DOHH2 (cell line): Measurements from ENCODE around the gene AIRE.

ENCODE experiments used
- H3F3A ChIP-seq: fragments of 200-600 bp; sonication (generic), shearing (Covaris generic); 2 replicates; pipeline ENCODE4 v1.6.0; 2016; ENCODE audit warnings: antibody characterized with exemption, mild to moderate bottlenecking; ENCODE audit not compliant: control insufficient read depth, insufficient read depth
- H3K27ac ChIP-seq: fragments of 200-600 bp; sonication (generic); 2 replicates; pipeline ENCODE4 v1.5.1; 2014; ENCODE audit warnings: low read depth, mild to moderate bottlenecking, low read length, moderate library complexity
- H3K27me3 ChIP-seq: fragments of 200-600 bp; sonication (generic); 2 replicates; pipeline ENCODE4 v1.6.1; 2014; ENCODE audit warnings: mild to moderate bottlenecking, low read length, mixed read lengths; ENCODE audit not compliant: control insufficient read depth
- H3K36me3 ChIP-seq: fragments of 200-600 bp; sonication (generic); 2 replicates; pipeline ENCODE4 v1.6.1; 2014; ENCODE audit warnings: mild to moderate bottlenecking, low read length, moderate library complexity, mixed read lengths; ENCODE audit not compliant: control insufficient read depth
- H3K4me1 ChIP-seq: fragments of 200-600 bp; sonication (generic); 2 replicates; pipeline ENCODE4 v1.6.1; 2014; ENCODE audit warnings: mild to moderate bottlenecking, low read length, mixed read lengths; ENCODE audit not compliant: control insufficient read depth
- H3K4me2 ChIP-seq: fragments of 200-600 bp; sonication (generic); 2 replicates; pipeline ENCODE4 v1.6.0; 2014; ENCODE audit warnings: mild to moderate bottlenecking, low read length, moderate library complexity
- H3K4me3 ChIP-seq: fragments of 200-600 bp; sonication (generic); 2 replicates; pipeline ENCODE4 v1.5.1; 2014; ENCODE audit warnings: mild to moderate bottlenecking, low read length, mixed read lengths
- H3K79me2 ChIP-seq: fragments of 200-600 bp; sonication (generic); 2 replicates; pipeline ENCODE4 v1.6.1; 2014; ENCODE audit warnings: mild to moderate bottlenecking, low read length, mixed read lengths; ENCODE audit not compliant: control insufficient read depth
- H3K9me2 ChIP-seq: fragments of 200-600 bp; sonication (generic); replicated peaks from 2 replicates; pipeline ENCODE4 v1.6.1; 2014; ENCODE audit warnings: mild to moderate bottlenecking, low read length, mixed read lengths; ENCODE audit not compliant: control insufficient read depth
- H3K9me3 ChIP-seq: fragments of 200-600 bp; sonication (generic); 2 replicates; pipeline ENCODE4 v1.6.1; 2014; ENCODE audit warnings: antibody characterized with exemption, low read length, mixed read lengths; ENCODE audit not compliant: control insufficient read depth, insufficient read depth
- H4K20me1 ChIP-seq: fragments of 200-600 bp; sonication (generic); 2 replicates; pipeline ENCODE4 v1.6.0; 2014; ENCODE audit warnings: low read depth, mild to moderate bottlenecking, antibody characterized with exemption, low read length, moderate library complexity; ENCODE audit not compliant: control insufficient read depth, insufficient read depth
- EZH2phosphoT487 ChIP-seq: fragments of 200-600 bp; sonication (generic); IDR thresholded peaks from 2 replicates; pipeline ENCODE4 v1.6.1; 2017; ENCODE audit warnings: borderline replicate concordance, mild to moderate bottlenecking, antibody characterized with exemption, low read length, moderate library complexity, mixed read lengths
- TF ChIP-seq, protein P1 (sequence below): fragments of 200-600 bp; sonication (generic); IDR thresholded peaks from one replicate; pipeline ENCODE4 v1.5.1; 2014; ENCODE audit warnings: antibody characterized with exemption, mild to moderate bottlenecking, low read depth, low read length; ENCODE audit not compliant: poor library complexity, severe bottlenecking

The AIRE gene

GRCh38 chr21:44289381-44290010 lies 3.8 kb downstream of the AIRE start:
- no peak overlapping the region for H3K27ac ChIP-seq
- H3K4me3 ChIP-seq: no peak overlapping the region
- H3K36me3 ChIP-seq: no peaks in the 10 kb centered on the region
- peaks cover 4% of the 10 kb centered on the region for H3K4me1 ChIP-seq
- H3K9me2 ChIP-seq: no peaks in the 10 kb centered on the region
- TF ChIP-seq, protein P1, sequence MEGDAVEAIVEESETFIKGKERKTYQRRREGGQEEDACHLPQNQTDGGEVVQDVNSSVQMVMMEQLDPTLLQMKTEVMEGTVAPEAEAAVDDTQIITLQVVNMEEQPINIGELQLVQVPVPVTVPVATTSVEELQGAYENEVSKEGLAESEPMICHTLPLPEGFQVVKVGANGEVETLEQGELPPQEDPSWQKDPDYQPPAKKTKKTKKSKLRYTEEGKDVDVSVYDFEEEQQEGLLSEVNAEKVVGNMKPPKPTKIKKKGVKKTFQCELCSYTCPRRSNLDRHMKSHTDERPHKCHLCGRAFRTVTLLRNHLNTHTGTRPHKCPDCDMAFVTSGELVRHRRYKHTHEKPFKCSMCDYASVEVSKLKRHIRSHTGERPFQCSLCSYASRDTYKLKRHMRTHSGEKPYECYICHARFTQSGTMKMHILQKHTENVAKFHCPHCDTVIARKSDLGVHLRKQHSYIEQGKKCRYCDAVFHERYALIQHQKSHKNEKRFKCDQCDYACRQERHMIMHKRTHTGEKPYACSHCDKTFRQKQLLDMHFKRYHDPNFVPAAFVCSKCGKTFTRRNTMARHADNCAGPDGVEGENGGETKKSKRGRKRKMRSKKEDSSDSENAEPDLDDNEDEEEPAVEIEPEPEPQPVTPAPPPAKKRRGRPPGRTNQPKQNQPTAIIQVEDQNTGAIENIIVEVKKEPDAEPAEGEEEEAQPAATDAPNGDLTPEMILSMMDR: no peak
- TF ChIP-seq EZH2phosphoT487: no peak
- H3K27me3 ChIP-seq: peaks cover 18% of the 10 kb centered on the region
- no peaks in the 10 kb centered on the region for H3F3A ChIP-seq
- H3K9me3 ChIP-seq: no peaks in the 10 kb centered on the region
- no peaks in the 10 kb centered on the region for H4K20me1 ChIP-seq
- no peaks in the 10 kb centered on the region for H3K79me2 ChIP-seq
- H3K4me2 ChIP-seq: no peak overlapping the region

- Histone ChIP-seq H3K27ac (no peak overlapping the region), H3K9me3 (no peaks in the 10 kb centered on the region), H3K4me3 (no peak overlapping the region), H3K36me3 (no peaks in the 10 kb centered on the region), H3K4me2 (no peak overlapping the region), H3K9me2 (no peaks in the 10 kb centered on the region), H3K27me3 (peaks cover 19% of the 10 kb centered on the region), H3K79me2 (no peaks in the 10 kb centered on the region), H3F3A (no peaks in the 10 kb centered on the region), H3K4me1 (peaks cover 14% of the 10 kb centered on the region), H4K20me1 (no peaks in the 10 kb centered on the region)
- TF ChIP-seq, protein P1: no peak
- no peak for TF ChIP-seq EZH2phosphoT487
These were observed 4.8 kb downstream of the AIRE start for GRCh38 chr21:44290327-44291077.

GRCh38 chr21:44291078-44291935 lies 5.6 kb downstream of the AIRE start:
- Histone ChIP-seq H3K36me3 (no peaks in the 10 kb centered on the region), H3K4me3 (no peak overlapping the region), H3K9me2 (no peaks in the 10 kb centered on the region), H3K27me3 (peaks cover 25% of the 10 kb centered on the region), H3K27ac (no peak overlapping the region), H3K4me2 (no peak overlapping the region), H3K9me3 (no peaks in the 10 kb centered on the region), H4K20me1 (no peaks in the 10 kb centered on the region), H3K4me1 (peaks cover 22% of the 10 kb centered on the region), H3F3A (no peaks in the 10 kb centered on the region), H3K79me2 (no peaks in the 10 kb centered on the region)
- TF ChIP-seq EZH2phosphoT487: no peak
- TF ChIP-seq, protein P1: no peak
